HepG2 (cell line): ENCODE data around the gene CDK10. TPM values are rescaled to one million over a fixed set of nuclear protein-coding genes. Genes with fewer than 3 reads are reported as not detected.

ENCODE experiments used
- AGO2 ChIP-seq: fragments of 200-400 bp; formaldehyde crosslinking; optimal IDR thresholded peaks from 2 replicates; pipeline ENCODE3; 2017; ENCODE audit warnings: mild to moderate bottlenecking, low read depth, low read length, moderate library complexity
- CREM ChIP-seq, 2 experiments: sonication (generic) in 1 of 2; formaldehyde crosslinking in 1 of 2; IDR thresholded peaks; 2 replicates each; pipeline versions ENCODE4 v1.4.0 to v1.6.1; 2016 to 2020; ENCODE audit warnings: antibody characterized with exemption in 1 of 2, mild to moderate bottlenecking in 1 of 2, missing genetic modification reagents in 1 of 2
- FOXJ3 ChIP-seq: sonication (generic); formaldehyde crosslinking; IDR thresholded peaks from 2 replicates; pipeline ENCODE4 v1.4.0; 2020; ENCODE audit warnings: missing genetic modification reagents, mild to moderate bottlenecking, borderline replicate concordance
- MNT ChIP-seq: fragments of 450-650 bp; IDR thresholded peaks from 2 replicates; pipeline ENCODE4 v1.6.1; 2016
- NFIB ChIP-seq: sonication (generic); formaldehyde crosslinking; IDR thresholded peaks from 2 replicates; pipeline ENCODE4 v1.9.0; 2021; ENCODE audit warnings: missing genetic modification reagents, mild to moderate bottlenecking, borderline replicate concordance
- RBM22 ChIP-seq: fragments of 200-400 bp; formaldehyde crosslinking; optimal IDR thresholded peaks from 2 replicates; pipeline ENCODE3; 2017; ENCODE audit warnings: mild to moderate bottlenecking, low read length, moderate library complexity
- SAFB2 ChIP-seq: sonication (generic); formaldehyde crosslinking; IDR thresholded peaks from 2 replicates; pipeline ENCODE4 v1.5.1; 2020; ENCODE audit warnings: missing genetic modification reagents, low read depth, mild to moderate bottlenecking, borderline replicate concordance
- TEAD2 ChIP-seq: sonication (generic); formaldehyde crosslinking; IDR thresholded peaks from 2 replicates; pipeline ENCODE4 v1.9.0; 2021; ENCODE audit warnings: missing genetic modification reagents
- U2AF1 ChIP-seq: fragments of 200-400 bp; formaldehyde crosslinking; optimal IDR thresholded peaks from 2 replicates; pipeline ENCODE3; 2017; ENCODE audit warnings: mild to moderate bottlenecking, low read depth, low read length
- WIZ ChIP-seq: sonication (generic); formaldehyde crosslinking; IDR thresholded peaks from 2 replicates; pipeline ENCODE4 v1.5.1; 2020; ENCODE audit warnings: mild to moderate bottlenecking, missing genetic modification reagents
- ZFP1 ChIP-seq: IDR thresholded peaks from 2 replicates; pipeline ENCODE4 v1.6.1; 2016
- ZNF136 ChIP-seq: sonication (generic); formaldehyde crosslinking; IDR thresholded peaks from 2 replicates; pipeline ENCODE4 v1.8.1; 2022; ENCODE audit warnings: low read depth, mild to moderate bottlenecking, moderate library complexity, missing genetic modification reagents
- ZNF274 ChIP-seq: sonication (generic); formaldehyde crosslinking; IDR thresholded peaks from 2 replicates; pipeline ENCODE4 v1.5.1; 2020; ENCODE audit warnings: mild to moderate bottlenecking, missing genetic modification reagents
- ZNF382 ChIP-seq: sonication (generic); formaldehyde crosslinking; IDR thresholded peaks from 2 replicates; pipeline ENCODE4 v1.5.0; 2020; ENCODE audit warnings: missing genetic modification reagents, mild to moderate bottlenecking, borderline replicate concordance
- ZNF547 ChIP-seq: sonication (generic); formaldehyde crosslinking; IDR thresholded peaks from 2 replicates; pipeline ENCODE4 v1.5.1; 2020; ENCODE audit warnings: mild to moderate bottlenecking, missing genetic modification reagents
- ZZZ3 ChIP-seq: sonication (generic); formaldehyde crosslinking; IDR thresholded peaks from 2 replicates; pipeline ENCODE4 v1.4.0; 2020; ENCODE audit warnings: missing genetic modification reagents, mild to moderate bottlenecking, borderline replicate concordance
- polyA plus RNA-seq, 8 experiments: library from polyadenylated mRNA; depleted of rRNA in 3 of 8; stranded (reverse) in 7 of 8; unstranded in 1 of 8; fragments of >200 nt; fragmentation: Illumina TruSeq in 4 of 8; extraction: Trizol in 4 of 8; gene quantifications; 2 replicates each; pipeline versions ENCODE4 v1.2.1 to v1.2.3, GENCODE V29; 2011 to 2016; ENCODE audit warnings: low read depth in 4 of 8, missing spikeins in 1 of 8, mixed read lengths in 1 of 8; ENCODE audit not compliant: insufficient read depth in 1 of 8
- total RNA-seq, 5 experiments: library from RNA; depleted of rRNA; stranded (reverse); fragments of >200 nt; fragmentation: Illumina TruSeq; extraction: Trizol; gene quantifications; 2 replicates each; pipeline ENCODE4 v1.2.3, GENCODE V29; 2016; ENCODE audit warnings: low read depth in 1 of 5
- TF ChIP-seq, protein P1 (sequence below): sonication (generic); formaldehyde crosslinking; IDR thresholded peaks from 2 replicates; pipeline ENCODE4 v1.4.0; 2020; ENCODE audit warnings: missing genetic modification reagents, borderline replicate concordance
- TF ChIP-seq, protein P2 (sequence below): sonication (generic); formaldehyde crosslinking; IDR thresholded peaks from 2 replicates; pipeline ENCODE4 v1.5.1; 2020; ENCODE audit warnings: mild to moderate bottlenecking, missing genetic modification reagents, moderate library complexity
- TF ChIP-seq, protein P3 (sequence below): sonication (generic); formaldehyde crosslinking; IDR thresholded peaks from 2 replicates; pipeline ENCODE4 v1.5.0; 2020; ENCODE audit warnings: missing genetic modification reagents

The CDK10 gene
- total and polyA plus RNA-seq, 2 of the 13 experiments (the other 11 are each of a cell fraction or from before 2014, with no cell fraction given): 2.5 to 3.9 TPM

GRCh38 chr16:89657442-89658220, 28.9 kb upstream of the CDK10 start, which contains the start of the genes CHMP1A and SPATA33 (continued):
- TF ChIP-seq CREM (IDR thresholded peaks at IDR 0.05) (no peak), CREM (CRISPR knock-in tag; IDR thresholded peaks at IDR 0.05) (no peak), ZZZ3 (CRISPR knock-in tag) (peak; percentile 73; the same call in 1 of the 2 replicates), ZNF274 (CRISPR knock-in tag) (peak; percentile 73), TEAD2 (CRISPR knock-in tag) (no peak; the same call in 1 of the 2 replicates), U2AF1 (no peak), FOXJ3 (no peak), WIZ (CRISPR knock-in tag) (0 out of 2 replicates have a peak, but pooled peaks have one; percentile 68), AGO2 (no peak), ZFP1 (CRISPR knock-in tag) (peak; percentile 18; the same call in 1 of the 2 replicates), SAFB2 (CRISPR knock-in tag) (peak; percentile 86; the same call in 1 of the 2 replicates), RBM22 (no peak), NFIB (CRISPR knock-in tag) (no peak), ZNF136 (CRISPR knock-in tag) (no peak), ZNF382 (no peak), MNT (no peak; the same call in 1 of the 2 replicates), ZNF547 (CRISPR knock-in tag) (peak; percentile 92)
- TF ChIP-seq, protein P1, sequence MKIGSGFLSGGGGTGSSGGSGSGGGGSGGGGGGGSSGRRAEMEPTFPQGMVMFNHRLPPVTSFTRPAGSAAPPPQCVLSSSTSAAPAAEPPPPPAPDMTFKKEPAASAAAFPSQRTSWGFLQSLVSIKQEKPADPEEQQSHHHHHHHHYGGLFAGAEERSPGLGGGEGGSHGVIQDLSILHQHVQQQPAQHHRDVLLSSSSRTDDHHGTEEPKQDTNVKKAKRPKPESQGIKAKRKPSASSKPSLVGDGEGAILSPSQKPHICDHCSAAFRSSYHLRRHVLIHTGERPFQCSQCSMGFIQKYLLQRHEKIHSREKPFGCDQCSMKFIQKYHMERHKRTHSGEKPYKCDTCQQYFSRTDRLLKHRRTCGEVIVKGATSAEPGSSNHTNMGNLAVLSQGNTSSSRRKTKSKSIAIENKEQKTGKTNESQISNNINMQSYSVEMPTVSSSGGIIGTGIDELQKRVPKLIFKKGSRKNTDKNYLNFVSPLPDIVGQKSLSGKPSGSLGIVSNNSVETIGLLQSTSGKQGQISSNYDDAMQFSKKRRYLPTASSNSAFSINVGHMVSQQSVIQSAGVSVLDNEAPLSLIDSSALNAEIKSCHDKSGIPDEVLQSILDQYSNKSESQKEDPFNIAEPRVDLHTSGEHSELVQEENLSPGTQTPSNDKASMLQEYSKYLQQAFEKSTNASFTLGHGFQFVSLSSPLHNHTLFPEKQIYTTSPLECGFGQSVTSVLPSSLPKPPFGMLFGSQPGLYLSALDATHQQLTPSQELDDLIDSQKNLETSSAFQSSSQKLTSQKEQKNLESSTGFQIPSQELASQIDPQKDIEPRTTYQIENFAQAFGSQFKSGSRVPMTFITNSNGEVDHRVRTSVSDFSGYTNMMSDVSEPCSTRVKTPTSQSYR (CRISPR knock-in tag): peak; percentile 10; the same call in 1 of the 2 replicates
- TF ChIP-seq, protein P2, sequence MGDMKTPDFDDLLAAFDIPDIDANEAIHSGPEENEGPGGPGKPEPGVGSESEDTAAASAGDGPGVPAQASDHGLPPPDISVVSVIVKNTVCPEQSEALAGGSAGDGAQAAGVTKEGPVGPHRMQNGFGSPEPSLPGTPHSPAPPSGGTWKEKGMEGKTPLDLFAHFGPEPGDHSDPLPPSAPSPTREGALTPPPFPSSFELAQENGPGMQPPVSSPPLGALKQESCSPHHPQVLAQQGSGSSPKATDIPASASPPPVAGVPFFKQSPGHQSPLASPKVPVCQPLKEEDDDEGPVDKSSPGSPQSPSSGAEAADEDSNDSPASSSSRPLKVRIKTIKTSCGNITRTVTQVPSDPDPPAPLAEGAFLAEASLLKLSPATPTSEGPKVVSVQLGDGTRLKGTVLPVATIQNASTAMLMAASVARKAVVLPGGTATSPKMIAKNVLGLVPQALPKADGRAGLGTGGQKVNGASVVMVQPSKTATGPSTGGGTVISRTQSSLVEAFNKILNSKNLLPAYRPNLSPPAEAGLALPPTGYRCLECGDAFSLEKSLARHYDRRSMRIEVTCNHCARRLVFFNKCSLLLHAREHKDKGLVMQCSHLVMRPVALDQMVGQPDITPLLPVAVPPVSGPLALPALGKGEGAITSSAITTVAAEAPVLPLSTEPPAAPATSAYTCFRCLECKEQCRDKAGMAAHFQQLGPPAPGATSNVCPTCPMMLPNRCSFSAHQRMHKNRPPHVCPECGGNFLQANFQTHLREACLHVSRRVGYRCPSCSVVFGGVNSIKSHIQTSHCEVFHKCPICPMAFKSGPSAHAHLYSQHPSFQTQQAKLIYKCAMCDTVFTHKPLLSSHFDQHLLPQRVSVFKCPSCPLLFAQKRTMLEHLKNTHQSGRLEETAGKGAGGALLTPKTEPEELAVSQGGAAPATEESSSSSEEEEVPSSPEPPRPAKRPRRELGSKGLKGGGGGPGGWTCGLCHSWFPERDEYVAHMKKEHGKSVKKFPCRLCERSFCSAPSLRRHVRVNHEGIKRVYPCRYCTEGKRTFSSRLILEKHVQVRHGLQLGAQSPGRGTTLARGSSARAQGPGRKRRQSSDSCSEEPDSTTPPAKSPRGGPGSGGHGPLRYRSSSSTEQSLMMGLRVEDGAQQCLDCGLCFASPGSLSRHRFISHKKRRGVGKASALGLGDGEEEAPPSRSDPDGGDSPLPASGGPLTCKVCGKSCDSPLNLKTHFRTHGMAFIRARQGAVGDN: peak; percentile 79
- TF ChIP-seq, protein P3, sequence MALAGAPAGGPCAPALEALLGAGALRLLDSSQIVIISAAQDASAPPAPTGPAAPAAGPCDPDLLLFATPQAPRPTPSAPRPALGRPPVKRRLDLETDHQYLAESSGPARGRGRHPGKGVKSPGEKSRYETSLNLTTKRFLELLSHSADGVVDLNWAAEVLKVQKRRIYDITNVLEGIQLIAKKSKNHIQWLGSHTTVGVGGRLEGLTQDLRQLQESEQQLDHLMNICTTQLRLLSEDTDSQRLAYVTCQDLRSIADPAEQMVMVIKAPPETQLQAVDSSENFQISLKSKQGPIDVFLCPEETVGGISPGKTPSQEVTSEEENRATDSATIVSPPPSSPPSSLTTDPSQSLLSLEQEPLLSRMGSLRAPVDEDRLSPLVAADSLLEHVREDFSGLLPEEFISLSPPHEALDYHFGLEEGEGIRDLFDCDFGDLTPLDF (CRISPR knock-in tag): peak; percentile 77
